GM21576 (cell line): ENCODE results near the gene C5orf52.
"Not testable (repeated sequence)": the region's sequence is repeated elsewhere in the genome, so short reads cannot be mapped to it uniquely, and the experiment has no call there.

Experiments used
- ATAC-seq: cut with Tn5 transposase; IDR thresholded peaks from one replicate; pipeline ENCODE4 v1.9.1; 2021; ENCODE audit warnings: mild to moderate bottlenecking, moderate library complexity; ENCODE audit not compliant: unreplicated experiment

The C5orf52 gene

DNA sequence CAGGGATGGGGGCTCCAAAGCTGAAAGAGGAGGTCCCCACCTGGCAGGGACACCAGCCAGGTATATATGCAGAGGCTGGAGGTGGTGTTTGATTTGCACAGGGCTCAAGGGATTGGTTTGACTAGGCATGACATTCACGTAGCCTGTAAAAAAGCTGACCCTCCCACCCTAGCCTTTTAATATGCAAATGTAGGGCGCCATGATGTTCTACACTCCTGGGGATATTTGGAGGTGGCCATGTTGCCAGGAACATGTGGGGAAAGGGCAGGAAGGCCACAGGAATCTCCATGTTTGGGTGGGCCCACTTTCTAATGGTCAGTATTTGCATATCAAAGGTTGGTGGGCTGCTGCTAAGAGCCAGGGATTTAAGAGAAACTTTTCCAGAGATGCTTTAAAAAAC lies 47.9 kb downstream of the C5orf52 start:
- no peak for ATAC-seq

DNA sequence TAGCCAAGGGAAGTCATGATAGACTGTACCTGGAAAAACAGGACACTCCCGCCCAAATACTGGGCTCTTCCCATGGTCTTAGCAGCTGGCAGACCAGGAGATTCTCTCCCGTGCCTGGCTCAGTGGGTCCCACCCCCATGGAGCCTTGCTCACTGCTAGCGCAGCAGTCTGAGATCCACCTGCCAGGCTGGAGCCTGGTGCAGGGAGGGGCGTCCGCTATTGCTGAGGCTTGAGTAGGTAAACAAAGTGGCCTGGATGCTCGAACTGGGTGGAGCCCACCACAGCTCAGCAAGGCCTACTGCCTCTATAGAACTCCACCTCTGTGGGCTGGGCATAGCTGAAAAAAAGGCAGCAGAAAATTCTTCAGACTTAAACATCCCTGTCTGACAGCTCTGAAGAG lies 49.8 kb downstream of the C5orf52 start:
- no peak for ATAC-seq

- not testable (repeated sequence) for ATAC-seq
Observed at GRCh38 chr5:157722895-157723294, 51.6 kb downstream of the C5orf52 start.

DNA sequence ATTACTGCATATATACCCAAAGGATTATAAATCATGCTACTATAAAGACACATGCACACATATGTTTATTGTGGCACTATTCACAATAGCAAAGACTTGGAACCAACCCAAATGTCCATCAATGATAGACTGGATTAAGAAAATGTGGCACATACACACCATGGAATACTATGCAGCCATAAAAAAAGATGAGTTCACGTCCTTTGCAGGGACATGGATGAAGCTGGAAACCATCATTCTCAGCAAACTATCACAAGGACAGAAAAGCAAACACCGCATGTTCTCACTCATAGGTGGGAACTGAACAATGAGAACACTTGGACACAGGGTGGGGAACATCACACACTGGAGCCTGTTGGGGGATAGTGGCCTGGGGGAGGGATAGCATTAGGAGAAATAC lies 55.3 kb downstream of the C5orf52 start:
- ATAC-seq: not testable (repeated sequence)

DNA sequence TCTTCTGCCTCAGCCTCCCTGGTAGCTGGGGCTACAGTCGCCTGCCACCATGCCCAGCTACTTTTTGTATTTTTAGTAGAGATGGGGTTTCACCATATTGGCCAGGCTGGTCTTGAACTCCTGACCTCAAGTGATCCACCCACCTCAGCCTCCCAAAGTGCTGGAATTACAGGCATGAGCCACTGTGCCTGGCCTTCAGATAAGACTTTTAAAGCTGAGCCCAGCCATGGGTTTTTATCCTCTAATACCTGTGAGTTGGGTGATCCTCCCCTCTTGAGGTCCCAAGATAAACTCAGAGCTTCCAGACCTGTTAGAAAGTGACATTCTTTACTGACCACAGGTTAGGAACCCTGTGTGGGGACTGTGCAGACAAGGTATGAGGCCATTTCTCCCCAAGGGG lies 56.5 kb downstream of the C5orf52 start:
- ATAC-seq: not testable (repeated sequence)
